SJSA1 (cell line): ENCODE results near the gene MDFI. TPM values are rescaled to one million over a fixed set of nuclear protein-coding genes. Genes with fewer than 3 reads are reported as not detected.
A peak's percentile ranks its signal among the peaks of the same experiment; 100 is the strongest.

Experiments
- DNase-seq, 2 experiments: peaks; one replicate each; pipeline ENCODE4 v3.0.0-alpha.2; 2015 to 2020; ENCODE audit warnings: low spot score in 2 of 2, low read depth in 1 of 2
- H3K27ac ChIP-seq: fragments of 250-450 bp; sonication (Bioruptor Pico); 2 replicates; pipeline ENCODE4 v1.5.1; 2020; ENCODE audit warnings: mild to moderate bottlenecking, moderate library complexity
- H3K27me3 ChIP-seq: fragments of 250-450 bp; sonication (Bioruptor Pico); replicated peaks from 2 replicates; pipeline ENCODE4 v1.5.1; 2020; ENCODE audit warnings: mild to moderate bottlenecking, moderate library complexity
- H3K36me3 ChIP-seq: fragments of 250-450 bp; sonication (Bioruptor Pico); 2 replicates; pipeline ENCODE4 v1.5.1; 2020; ENCODE audit warnings: mild to moderate bottlenecking
- H3K4me1 ChIP-seq: fragments of 250-450 bp; sonication (Bioruptor Pico); replicated peaks from 2 replicates; pipeline ENCODE4 v1.6.1; 2021; ENCODE audit warnings: mild to moderate bottlenecking
- H3K4me3 ChIP-seq: fragments of 250-450 bp; sonication (Bioruptor Pico); 2 replicates; pipeline ENCODE4 v1.5.1; 2020; ENCODE audit warnings: mild to moderate bottlenecking
- H3K9me3 ChIP-seq: fragments of 250-450 bp; sonication (Bioruptor Pico); replicated peaks from 2 replicates; pipeline ENCODE4 v1.5.1; 2020; ENCODE audit warnings: mild to moderate bottlenecking
- total RNA-seq: library from RNA; depleted of rRNA; stranded (reverse); fragments of >200 nt; shearing (Covaris generic); gene quantifications from 2 replicates; pipeline ENCODE4 v1.2.3, GENCODE V29; 2014; rRNA removed

Gene MDFI, protein sequence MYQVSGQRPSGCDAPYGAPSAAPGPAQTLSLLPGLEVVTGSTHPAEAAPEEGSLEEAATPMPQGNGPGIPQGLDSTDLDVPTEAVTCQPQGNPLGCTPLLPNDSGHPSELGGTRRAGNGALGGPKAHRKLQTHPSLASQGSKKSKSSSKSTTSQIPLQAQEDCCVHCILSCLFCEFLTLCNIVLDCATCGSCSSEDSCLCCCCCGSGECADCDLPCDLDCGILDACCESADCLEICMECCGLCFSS
- not detected in 2 replicates for total RNA-seq

DNA sequence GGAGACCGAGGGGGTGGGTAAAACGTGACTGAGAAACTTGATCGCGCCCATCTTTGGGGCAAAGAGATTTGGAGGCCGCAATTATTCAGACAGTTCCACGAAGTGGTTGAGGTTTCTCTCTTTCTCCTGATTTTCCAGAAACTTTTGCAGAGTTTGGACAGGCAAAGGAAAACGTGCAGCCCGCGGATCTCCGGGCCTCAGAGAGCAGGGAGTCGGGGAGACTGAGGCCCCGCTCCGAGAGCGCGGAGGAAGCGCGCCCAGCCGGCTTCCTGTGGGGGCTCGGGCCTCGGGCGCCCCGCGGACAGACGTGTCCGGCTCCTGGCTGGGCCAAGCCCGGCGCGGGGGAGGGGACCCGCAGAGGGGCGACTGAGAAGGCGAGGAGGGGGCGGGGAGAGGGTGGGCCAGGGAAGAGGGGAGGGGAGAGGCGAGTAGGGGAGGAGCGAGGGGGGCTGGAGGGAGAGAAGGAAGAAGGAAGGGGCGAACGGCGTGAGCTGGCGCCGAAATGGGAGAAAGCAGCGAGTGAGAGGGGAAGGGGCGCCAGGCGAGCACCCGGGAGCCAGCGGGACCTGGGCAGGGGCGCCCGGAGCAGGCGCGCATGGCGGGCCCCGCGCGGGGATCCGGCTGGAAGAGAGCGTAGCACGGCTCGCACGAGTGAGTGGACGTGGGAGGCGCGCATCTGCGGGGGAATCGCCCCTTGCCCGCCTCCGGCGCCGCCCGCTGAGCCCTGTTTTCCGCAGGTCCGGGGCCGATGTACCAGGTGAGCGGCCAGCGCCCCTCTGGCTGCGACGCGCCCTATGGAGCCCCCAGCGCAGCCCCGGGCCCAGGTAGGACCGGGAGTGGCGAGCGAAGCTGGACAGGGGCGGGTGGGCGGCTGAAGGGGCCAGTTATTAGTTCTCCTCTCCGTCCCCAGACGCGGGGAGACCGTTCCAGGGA is at the start of gene MDFI:
TSS of gene MDFI (plus strand) at position 467 of the 933 bp plus-strand sequence. CDS start at position 749, 282 bp downstream.
- Histone ChIP-seq H3K27ac (no peak within 1 kb of the TSS), H3K4me3 (no peak within 1 kb of the TSS), H3K36me3 (no peaks in the 10 kb centered on the region), H3K4me1 (peaks cover 12% of the 10 kb centered on the region), H3K9me3 (no peaks in the 10 kb centered on the region), H3K27me3 (peaks cover 33% of the 10 kb centered on the region)
- no peak for DNase-seq

DNA sequence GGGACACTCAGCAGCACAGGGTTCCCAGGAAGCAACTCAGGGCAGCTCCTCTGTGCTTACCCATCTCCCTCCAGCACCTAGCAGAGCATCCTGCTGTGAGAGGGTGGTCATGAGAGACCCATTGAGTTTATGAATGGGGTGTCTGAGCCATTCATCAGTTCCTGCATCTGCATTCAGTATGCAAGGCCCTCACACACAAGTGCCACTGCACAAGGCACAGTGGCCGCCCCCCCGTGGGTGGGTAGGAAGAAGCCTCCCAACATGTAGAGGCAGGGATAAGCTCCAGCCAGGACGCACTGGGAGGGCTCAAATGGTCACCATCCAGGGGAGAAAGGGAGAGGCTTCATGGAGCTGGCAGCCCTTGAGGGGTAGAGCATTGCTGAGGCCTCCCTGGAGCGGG is 49.0 kb upstream of the MDFI start:
- Histone ChIP-seq H3K9me3 (no peaks in the 10 kb centered on the region), H3K27ac (no peak overlapping the region), H3K4me1 (peaks cover 3% of the 10 kb centered on the region; the same call in 1 of the 2 replicates), H3K36me3 (peaks cover 70% of the 10 kb centered on the region), H3K4me3 (no peak overlapping the region), H3K27me3 (no peaks in the 10 kb centered on the region)
- no peak for DNase-seq

DNA sequence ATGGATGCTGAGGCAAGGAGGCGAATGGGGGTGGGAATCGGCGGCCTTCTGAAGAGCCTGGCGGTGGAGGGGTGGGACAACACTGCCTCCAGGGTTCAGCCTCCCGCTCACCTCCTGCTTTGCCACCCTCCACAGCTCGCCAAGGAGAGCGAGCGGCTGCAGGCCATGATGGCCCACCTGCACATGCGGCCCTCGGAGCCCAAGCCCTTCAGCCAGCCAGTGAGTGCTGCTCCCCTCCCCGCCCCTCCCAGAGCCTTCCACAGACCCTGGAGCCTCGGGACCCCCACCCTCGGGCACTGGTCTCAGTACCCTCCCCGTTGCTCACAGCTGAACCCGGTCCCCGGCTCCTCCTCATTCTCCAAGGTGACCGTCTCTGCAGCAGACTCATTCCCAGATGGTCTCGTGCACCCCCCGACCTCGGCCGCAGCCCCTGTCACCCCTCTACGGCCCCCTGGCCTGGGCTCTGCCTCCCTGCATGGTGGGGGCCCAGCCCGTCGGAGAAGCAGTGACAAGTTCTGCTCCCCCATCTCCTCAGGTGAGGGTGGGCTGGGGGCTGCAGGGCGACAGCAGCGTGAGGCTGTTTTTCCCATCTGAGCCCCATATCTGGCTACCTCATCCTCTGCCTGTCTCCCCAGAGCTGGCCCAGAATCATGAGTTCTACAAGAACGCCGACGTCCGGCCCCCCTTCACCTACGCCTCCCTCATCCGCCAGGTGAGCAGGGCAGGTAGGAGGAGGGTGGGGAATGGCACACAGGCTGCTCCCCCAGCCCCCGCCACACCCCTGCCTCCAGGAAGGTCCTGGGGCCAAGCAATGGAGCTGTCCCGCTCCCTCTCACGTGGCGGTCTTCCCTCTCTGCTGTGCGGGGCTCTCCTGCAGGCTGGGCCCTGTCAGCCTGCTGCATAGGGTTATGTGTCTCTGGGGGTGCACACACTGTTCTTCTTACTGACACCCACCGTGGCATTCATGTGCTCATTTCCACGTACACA is 48.3 kb upstream of the MDFI start:
- H3K36me3 ChIP-seq: peaks cover 67% of the 10 kb centered on the region
- peaks cover 3% of the 10 kb centered on the region; the same call in 1 of the 2 replicates for H3K4me1 ChIP-seq
- no peak overlapping the region for H3K27ac ChIP-seq
- H3K4me3 ChIP-seq: no peak overlapping the region
- no peaks in the 10 kb centered on the region for H3K9me3 ChIP-seq
- no peak for DNase-seq
- no peaks in the 10 kb centered on the region for H3K27me3 ChIP-seq

DNA sequence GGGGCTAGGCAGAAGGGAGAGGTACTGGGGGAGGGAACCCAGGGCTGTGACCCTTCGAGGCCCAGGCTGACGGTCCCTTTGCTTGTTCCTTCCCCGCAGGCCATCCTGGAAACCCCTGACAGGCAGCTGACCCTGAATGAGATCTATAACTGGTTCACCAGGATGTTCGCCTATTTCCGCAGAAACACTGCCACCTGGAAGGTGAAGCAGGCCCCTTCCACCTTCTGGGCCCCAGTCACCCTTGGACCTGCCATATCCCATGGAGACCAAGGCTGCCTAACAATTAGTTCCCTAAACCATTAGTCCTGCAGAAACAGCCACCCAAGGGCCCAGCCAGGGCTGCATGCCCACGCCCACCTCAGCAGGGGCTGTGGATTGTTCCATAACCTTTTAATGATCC is 47.1 kb upstream of the MDFI start:
- DNase-seq: no peak
- H3K27ac ChIP-seq: no peak overlapping the region
- H3K27me3 ChIP-seq: no peaks in the 10 kb centered on the region
- peaks cover 3% of the 10 kb centered on the region; the same call in 1 of the 2 replicates for H3K4me1 ChIP-seq
- H3K4me3 ChIP-seq: no peak overlapping the region
- no peaks in the 10 kb centered on the region for H3K9me3 ChIP-seq
- peaks cover 66% of the 10 kb centered on the region for H3K36me3 ChIP-seq

DNA sequence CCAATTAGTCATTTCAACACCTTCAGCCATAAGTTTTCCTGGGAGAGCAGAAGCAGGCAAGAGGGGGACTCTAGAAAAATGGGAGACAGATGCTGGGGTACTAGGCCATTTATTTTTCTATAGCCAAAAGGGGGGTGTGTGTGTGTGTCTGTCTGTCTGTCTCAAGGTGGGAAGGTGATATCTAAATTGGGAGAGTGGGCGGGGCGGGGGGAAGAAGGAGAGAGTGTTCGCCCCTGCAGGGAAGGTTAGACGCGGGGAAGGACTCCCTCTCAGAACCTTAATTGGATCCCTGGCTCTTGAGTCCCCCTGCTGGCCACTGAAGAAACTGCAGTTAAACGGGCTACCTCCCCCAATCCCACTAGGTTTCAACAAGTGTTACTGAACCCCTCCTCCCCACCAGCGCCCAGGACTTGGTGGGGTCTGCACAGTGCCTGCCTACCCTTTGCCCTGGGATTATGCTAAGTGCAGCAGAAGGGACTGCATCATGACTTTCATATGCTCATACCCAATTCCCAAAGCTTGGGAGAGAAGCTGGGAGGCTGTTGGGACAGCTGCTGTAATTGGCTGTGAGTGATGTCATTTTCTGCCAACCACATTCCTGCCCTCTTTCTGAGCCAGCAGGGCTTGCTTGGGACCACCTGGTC is 46.3 kb upstream of the MDFI start:
- H3K36me3 ChIP-seq: peaks cover 67% of the 10 kb centered on the region

DNA sequence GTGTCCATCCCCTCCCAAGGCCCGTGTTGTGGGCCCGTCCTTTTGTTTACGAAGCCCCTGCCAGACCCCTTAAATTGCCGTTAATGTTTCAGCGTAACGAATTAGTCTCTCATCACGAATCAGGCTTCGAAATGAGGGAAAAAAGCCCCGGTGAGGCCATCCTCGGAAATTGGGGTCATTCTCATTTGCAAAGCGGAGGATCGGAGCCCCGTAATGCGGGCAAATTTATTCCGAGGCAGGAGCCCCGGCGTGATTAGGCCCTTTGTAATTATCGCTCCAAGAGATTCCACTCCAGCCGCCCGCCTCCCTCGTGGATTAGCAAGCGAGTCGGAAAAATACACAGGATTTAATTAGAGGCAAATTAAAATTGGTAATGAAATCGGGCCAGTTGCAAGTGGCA is 44.9 kb upstream of the MDFI start:
- no peaks in the 10 kb centered on the region for H3K27me3 ChIP-seq
- no peak for DNase-seq
- H3K4me3 ChIP-seq: no peak overlapping the region
- H3K27ac ChIP-seq: no peak overlapping the region
- H3K36me3 ChIP-seq: peaks cover 67% of the 10 kb centered on the region
- H3K9me3 ChIP-seq: no peaks in the 10 kb centered on the region
- peaks cover 3% of the 10 kb centered on the region; the same call in 1 of the 2 replicates for H3K4me1 ChIP-seq

More for the DNA sequence above, 46.3 kb upstream of the MDFI start:
- peaks cover 3% of the 10 kb centered on the region; the same call in 1 of the 2 replicates for H3K4me1 ChIP-seq
- H3K9me3 ChIP-seq: no peaks in the 10 kb centered on the region
- H3K27ac ChIP-seq: no peak overlapping the region
- H3K4me3 ChIP-seq: no peak overlapping the region
- no peaks in the 10 kb centered on the region for H3K27me3 ChIP-seq
- peak; percentile 73 to 79 for DNase-seq

DNA sequence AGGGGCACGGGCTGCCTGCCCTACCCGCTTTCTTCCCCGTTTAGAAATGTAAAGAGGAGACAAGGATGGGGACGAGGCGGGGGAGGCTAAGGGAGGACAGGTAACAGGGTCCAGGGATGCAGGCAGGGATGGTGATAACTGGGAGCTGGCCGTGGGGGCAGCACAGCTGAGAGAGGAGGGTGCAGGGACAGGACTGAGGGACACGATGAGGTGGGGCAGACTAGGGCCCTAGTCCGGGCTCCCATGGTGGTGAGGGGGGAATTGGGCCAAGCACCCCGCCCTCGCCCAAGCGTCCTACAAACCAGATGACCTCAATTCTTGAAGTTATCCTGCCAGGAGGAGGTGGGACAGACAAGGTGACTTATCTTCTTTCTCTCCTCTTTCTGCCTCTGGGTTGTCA is 44.4 kb upstream of the MDFI start:
- no peak for DNase-seq
- Histone ChIP-seq H3K27me3 (no peaks in the 10 kb centered on the region), H3K36me3 (peaks cover 67% of the 10 kb centered on the region), H3K4me3 (no peak overlapping the region), H3K9me3 (no peaks in the 10 kb centered on the region), H3K27ac (no peak overlapping the region), H3K4me1 (peaks cover 3% of the 10 kb centered on the region)

DNA sequence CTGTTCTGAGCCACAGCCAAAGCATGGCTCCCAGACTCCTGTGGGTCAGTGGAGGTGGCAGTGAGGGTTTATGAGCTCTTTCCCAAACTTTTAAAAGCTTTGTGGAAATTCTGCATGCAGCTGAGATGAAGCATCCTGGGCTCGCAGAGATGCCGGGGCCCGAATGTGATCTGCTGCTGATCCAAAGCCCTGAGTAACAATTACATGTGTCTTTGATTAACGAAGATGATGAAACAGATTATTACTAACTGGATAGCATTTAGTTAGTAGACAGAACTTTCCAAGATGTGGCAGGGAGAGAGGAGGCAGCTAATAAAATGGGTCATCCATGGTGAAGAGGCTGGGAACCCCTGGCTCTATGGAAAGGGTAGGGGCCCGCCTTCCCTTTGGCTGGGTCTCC is 43.9 kb upstream of the MDFI start:
- no peak for DNase-seq
- Histone ChIP-seq H3K9me3 (no peaks in the 10 kb centered on the region), H3K27me3 (no peaks in the 10 kb centered on the region), H3K36me3 (peaks cover 67% of the 10 kb centered on the region), H3K4me3 (no peak overlapping the region), H3K27ac (no peak overlapping the region), H3K4me1 (peaks cover 8% of the 10 kb centered on the region)

DNA sequence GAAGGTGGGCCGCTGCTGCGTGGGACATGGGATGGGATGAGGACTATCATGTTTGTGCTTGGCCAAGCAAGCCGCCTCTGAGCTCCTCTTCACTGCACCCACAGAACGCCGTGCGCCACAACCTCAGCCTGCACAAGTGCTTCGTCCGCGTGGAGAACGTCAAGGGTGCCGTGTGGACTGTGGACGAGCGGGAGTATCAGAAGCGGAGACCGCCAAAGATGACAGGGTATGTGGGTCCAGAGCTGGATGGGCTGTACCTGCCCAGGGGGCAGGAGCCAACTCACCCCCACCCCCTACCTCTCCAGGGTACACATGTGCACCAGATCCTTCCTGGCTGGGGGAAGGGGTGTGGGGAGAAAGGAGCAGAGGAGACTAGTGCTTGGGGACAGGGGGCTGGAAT is 43.5 kb upstream of the MDFI start:
- Histone ChIP-seq H3K27ac (no peak overlapping the region), H3K36me3 (peaks cover 70% of the 10 kb centered on the region), H3K4me3 (no peak overlapping the region), H3K9me3 (no peaks in the 10 kb centered on the region), H3K27me3 (no peaks in the 10 kb centered on the region), H3K4me1 (peaks cover 13% of the 10 kb centered on the region)
- DNase-seq: no peak

DNA sequence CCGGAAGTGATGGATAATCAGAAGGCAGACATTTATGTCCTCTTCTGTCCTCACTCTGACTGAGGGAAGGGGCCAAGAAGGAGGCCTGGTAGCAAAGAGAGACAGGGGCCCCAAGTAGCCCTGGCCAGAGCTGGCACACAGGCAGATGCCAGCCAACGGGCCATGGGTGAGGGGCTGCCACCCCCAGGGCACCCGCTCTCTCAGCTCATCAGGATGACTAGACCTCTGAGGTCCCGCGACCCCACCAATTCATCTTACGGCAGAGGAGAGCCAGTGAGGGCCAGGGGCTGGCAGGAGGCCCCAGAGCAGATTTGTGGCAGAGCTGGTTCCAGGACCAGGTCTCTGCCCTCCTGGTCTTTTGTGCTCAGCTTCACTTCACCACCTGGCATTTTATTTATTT is 43.1 kb upstream of the MDFI start:
- H3K27me3 ChIP-seq: no peaks in the 10 kb centered on the region
- no peak overlapping the region for H3K27ac ChIP-seq
- H3K4me1 ChIP-seq: peaks cover 17% of the 10 kb centered on the region
- no peaks in the 10 kb centered on the region for H3K9me3 ChIP-seq
- H3K36me3 ChIP-seq: peaks cover 72% of the 10 kb centered on the region
- DNase-seq: no peak
- H3K4me3 ChIP-seq: no peak overlapping the region

DNA sequence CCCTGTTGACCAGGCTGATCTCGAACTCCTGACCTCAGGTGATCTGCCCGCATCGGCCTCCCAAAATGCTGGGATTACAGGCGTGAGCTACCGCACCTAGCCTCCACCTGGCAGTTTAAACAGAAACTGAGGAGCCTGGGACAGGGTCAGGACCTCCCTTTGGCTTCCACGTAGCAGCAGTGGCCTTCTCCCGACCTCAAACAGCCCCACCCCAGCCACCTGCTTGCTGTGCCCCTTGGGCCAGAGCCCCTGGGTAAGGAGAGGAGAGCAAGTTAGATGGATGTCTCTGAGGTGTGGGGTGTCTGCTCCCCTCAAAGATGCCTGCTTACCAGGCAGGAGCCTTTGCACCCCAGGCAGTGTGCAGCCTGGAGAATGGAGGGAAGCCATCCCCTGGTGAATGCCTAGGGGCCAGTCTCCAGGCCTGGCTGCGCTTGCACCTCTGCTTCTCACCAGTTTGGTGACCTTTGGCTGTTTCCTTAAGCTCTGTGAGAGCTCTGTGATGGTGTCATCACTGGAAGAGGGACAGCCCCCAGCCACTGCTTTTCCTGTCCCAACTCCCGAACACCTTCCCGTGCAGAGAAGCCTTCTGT is 42.1 kb upstream of the MDFI start:
- DNase-seq: no peak
- Histone ChIP-seq H3K4me3 (no peak overlapping the region), H3K36me3 (peaks cover 63% of the 10 kb centered on the region), H3K4me1 (peaks cover 27% of the 10 kb centered on the region), H3K27me3 (no peaks in the 10 kb centered on the region), H3K27ac (no peak overlapping the region), H3K9me3 (no peaks in the 10 kb centered on the region)

DNA sequence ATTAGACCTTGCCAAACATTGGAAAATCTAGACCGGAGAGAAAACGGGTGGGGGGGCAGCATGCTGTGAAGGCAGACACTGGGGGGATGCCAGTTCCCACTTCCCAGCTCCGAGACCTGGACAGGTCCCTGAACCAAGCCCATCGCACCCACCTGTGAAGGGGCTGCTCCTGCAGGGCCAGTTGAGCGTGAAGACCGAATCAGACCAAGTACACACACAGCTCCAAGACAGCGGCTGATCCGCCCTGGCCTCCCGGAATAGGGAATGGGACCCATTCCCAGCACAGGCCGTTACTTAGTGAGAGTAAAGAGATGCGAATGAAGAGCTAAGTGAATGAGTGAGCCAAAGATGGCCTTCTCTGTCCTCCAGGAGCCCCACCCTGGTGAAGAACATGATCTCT is 41.5 kb upstream of the MDFI start:
- Histone ChIP-seq H3K9me3 (no peaks in the 10 kb centered on the region), H3K4me3 (no peak overlapping the region), H3K36me3 (peaks cover 57% of the 10 kb centered on the region), H3K27me3 (no peaks in the 10 kb centered on the region), H3K27ac (no peak overlapping the region), H3K4me1 (peaks cover 33% of the 10 kb centered on the region)
- no peak for DNase-seq
